Upper lobe of left lung (tissue), 6 donors: ENCODE results near the gene SPPL3. TPM values are rescaled to one million over a fixed set of nuclear protein-coding genes. Genes with fewer than 3 reads are reported as not detected.
"Not testable (repeated sequence)": the region's sequence is repeated elsewhere in the genome, so short reads cannot be mapped to it uniquely, and the experiment has no call there.

Experiments
- ATAC-seq, 2 donors: fragments of 200-7000 bp; cut with Tn5 transposase; one replicate each; pipeline ENCODE4 v1.9.1; 2022; ENCODE audit warnings: mild to moderate bottlenecking in 2 of 2, moderate library complexity in 2 of 2; ENCODE audit not compliant: low FRiP score in 2 of 2
- DNase-seq, 2 donors: peaks; one replicate each; pipeline ENCODE4 v3.0.0-alpha.2; 2019 to 2020
- H3K27ac ChIP-seq, 4 donors: fragments of 200-600 bp; sonication (generic); one replicate each; pipeline ENCODE4 v1.5.1; 2016 to 2019
- H3K27me3 ChIP-seq, 4 donors: fragments of 200-600 bp; sonication (generic); one replicate each; pipeline ENCODE4 v1.5.1; 2017 to 2019
- H3K36me3 ChIP-seq, 4 donors: fragments of 200-600 bp; sonication (generic); one replicate each; pipeline ENCODE4 v1.5.1; 2016 to 2019
- H3K4me1 ChIP-seq, 4 donors: fragments of 200-600 bp; sonication (generic); one replicate each; pipeline ENCODE4 v1.5.1; 2018 to 2019
- H3K4me3 ChIP-seq, 4 donors: fragments of 200-600 bp; sonication (generic); one replicate each; pipeline ENCODE4 v1.5.1; 2017 to 2019; ENCODE audit warnings: mild to moderate bottlenecking in 2 of 4, moderate library complexity in 1 of 4
- H3K9me3 ChIP-seq, 4 donors: fragments of 200-600 bp; sonication (generic); one replicate each; pipeline ENCODE4 v1.5.1; 2018 to 2019
- EP300 ChIP-seq, 4 donors: sonication (generic); formaldehyde crosslinking; IDR thresholded peaks; one replicate each; pipeline ENCODE4 v1.5.1; 2017; ENCODE audit warnings: antibody characterized with exemption in 4 of 4, control low read depth in 2 of 4
- POLR2A ChIP-seq, 4 donors: fragments of 450-650 bp; IDR thresholded peaks; one replicate each; pipeline ENCODE4 v1.5.1; 2016 to 2017; ENCODE audit warnings: antibody characterized with exemption in 4 of 4, mild to moderate bottlenecking in 2 of 4
- POLR2AphosphoS5 ChIP-seq, 2 donors: sonication (generic); formaldehyde crosslinking; IDR thresholded peaks; one replicate each; pipeline ENCODE4 v1.5.1; 2017; ENCODE audit warnings: antibody characterized with exemption in 2 of 2
- WGBS, 2 donors: methylation state at CpG; one replicate each; pipeline ENCODE4 v1.1.5; 2017 to 2018; 5-methylcytosine and 5-hydroxymethylcytosine counted together
- total RNA-seq, 6 donors: library from RNA; depleted of rRNA in 4 of 6; stranded (reverse); fragments of >200 nt in 4 of 6; gene quantifications; one replicate each; pipeline versions ENCODE4 v1.1.0 to v1.2.1, GENCODE V29; 2016 to 2021
- TF ChIP-seq, protein P1 (sequence below), 6 experiments: fragments of 450-650 bp in 4 of 6; fragments of 200-600 bp in 2 of 6; sonication (generic) in 2 of 6; IDR thresholded peaks; one replicate each; pipeline ENCODE4 v1.5.1; 2016 to 2019; ENCODE audit warnings: antibody characterized with exemption in 6 of 6
- donor health status: DM: no; HTN: no; CAD: no; lungs with moderate emphysema.
- donor health status: DM: no; HTN: yes; CAD: no; lungs with severe emphysema.

SPPL3 gene
- total RNA-seq, 6 donors from 2014 or later = 17.8 to 44.3 (median 23.2) TPM

DNA sequence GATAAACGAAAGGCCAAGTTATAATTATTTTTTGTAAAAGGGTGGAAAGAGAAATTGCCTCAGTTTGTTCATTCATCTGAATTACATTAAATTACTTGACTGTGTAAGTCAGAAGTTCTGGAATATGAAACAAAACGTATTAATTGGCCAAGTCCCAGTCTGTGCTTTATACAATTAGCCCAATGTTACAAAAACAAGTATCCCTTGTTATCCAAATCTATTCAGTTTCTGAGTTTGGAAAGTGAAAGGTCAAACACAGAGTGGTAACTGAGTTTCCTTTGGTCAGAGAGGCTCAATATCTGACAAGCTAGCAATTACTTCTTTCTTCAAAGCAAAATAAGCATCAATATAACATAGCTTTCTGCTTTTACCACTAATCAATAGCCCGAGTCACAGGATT, 62.6 kb downstream of the SPPL3 start:
- WGBS, 2 donors = 73 to 79% methylated on average over 3 of the region's 3 CpGs
- Histone ChIP-seq H3K9me3 (no peaks in the 10 kb centered on the region), H3K27me3 (no peaks in the 10 kb centered on the region), H3K27ac (no peak overlapping the region), H3K4me1 (peaks cover 6 to 50% (median 21%) of the 10 kb centered on the region in 4 donors), H3K4me3 (no peak overlapping the region), H3K36me3 (no peaks in the 10 kb centered on the region)
- ATAC-seq (no peak), DNase-seq (no peak)
- TF ChIP-seq POLR2A (IDR thresholded peaks at IDR 0.05) = no peak
- TF ChIP-seq, protein P1, sequence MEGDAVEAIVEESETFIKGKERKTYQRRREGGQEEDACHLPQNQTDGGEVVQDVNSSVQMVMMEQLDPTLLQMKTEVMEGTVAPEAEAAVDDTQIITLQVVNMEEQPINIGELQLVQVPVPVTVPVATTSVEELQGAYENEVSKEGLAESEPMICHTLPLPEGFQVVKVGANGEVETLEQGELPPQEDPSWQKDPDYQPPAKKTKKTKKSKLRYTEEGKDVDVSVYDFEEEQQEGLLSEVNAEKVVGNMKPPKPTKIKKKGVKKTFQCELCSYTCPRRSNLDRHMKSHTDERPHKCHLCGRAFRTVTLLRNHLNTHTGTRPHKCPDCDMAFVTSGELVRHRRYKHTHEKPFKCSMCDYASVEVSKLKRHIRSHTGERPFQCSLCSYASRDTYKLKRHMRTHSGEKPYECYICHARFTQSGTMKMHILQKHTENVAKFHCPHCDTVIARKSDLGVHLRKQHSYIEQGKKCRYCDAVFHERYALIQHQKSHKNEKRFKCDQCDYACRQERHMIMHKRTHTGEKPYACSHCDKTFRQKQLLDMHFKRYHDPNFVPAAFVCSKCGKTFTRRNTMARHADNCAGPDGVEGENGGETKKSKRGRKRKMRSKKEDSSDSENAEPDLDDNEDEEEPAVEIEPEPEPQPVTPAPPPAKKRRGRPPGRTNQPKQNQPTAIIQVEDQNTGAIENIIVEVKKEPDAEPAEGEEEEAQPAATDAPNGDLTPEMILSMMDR (IDR thresholded peaks at IDR 0.05) = no peak
- TF ChIP-seq POLR2AphosphoS5 (IDR thresholded peaks at IDR 0.05) = no peak
- no peak for TF ChIP-seq EP300 (IDR thresholded peaks at IDR 0.05)

DNA sequence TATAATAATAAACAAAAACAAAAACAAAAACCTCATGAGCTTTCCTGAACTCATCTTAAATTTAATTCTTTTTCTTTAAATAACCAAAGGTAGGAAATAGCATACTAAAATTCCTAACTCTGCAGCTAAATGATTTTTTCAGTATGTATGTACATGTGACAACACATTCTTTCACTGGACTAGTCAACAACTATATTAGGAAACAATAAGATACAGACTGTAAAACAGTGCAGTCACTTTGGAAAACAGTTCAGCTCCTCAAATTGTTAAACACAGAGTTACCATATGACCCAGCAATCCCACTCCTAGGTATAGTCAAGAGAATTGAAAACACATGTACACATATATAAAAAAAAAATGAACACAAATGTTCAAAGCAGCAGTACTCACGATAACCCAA, 64.7 kb downstream of the SPPL3 start:
- WGBS, 2 donors = 93 to 94% methylated on average over 1 of the region's 1 CpG
- DNase-seq = no peak
- peaks cover 11 to 51% (median 33%) of the 10 kb centered on the region in 4 donors for H3K4me1 ChIP-seq
- H3K9me3 ChIP-seq = no peaks in the 10 kb centered on the region
- no peaks in the 10 kb centered on the region for H3K36me3 ChIP-seq
- H3K4me3 ChIP-seq = no peak overlapping the region
- H3K27ac ChIP-seq = no peak overlapping the region
- TF ChIP-seq POLR2A (IDR thresholded peaks at IDR 0.05) (no peak), EP300 (IDR thresholded peaks at IDR 0.05) (no peak), POLR2AphosphoS5 (IDR thresholded peaks at IDR 0.05) (no peak)
- TF ChIP-seq, protein P1 (IDR thresholded peaks at IDR 0.05) = no peak
- H3K27me3 ChIP-seq = no peaks in the 10 kb centered on the region
- no peak for ATAC-seq

DNA sequence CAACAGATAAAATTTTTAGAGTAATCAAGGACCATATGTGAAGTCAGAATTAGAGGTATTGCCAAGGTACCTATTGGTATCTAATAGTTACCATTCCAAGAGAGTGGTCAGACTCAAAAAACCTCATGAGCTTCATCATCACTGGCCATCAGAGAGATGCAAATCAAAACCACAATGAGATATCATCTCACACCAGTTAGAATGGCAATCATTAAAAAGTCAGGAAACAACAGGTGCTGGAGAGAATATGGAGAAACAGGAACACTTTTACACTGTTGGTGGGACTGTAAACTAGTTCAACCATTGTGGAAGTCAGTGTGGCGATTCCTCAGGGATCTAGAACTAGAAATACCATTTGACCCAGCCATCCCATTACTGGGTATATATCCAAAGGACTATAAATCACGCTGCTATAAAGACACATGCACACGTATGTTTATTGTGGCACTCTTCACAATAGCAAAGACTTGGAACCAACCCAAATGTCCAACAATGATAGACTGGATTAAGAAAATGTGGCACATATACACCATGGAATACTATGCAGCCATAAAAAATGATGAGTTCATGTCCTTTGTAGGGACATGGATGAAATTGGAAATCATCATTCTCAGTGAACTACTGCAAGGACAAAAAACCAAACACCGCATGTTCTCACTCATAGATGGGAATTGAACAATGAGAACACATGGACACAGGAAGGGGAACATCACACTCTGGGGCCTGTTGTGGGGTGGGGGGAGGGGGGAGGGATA, 65.4 kb downstream of the SPPL3 start:
- WGBS, 2 donors = 86 to 95% methylated on average over 2 to 3 of the region's 4 CpGs
- not testable (repeated sequence) for H3K27ac ChIP-seq, ATAC-seq, H3K27me3 ChIP-seq, DNase-seq, H3K4me3 ChIP-seq, H3K9me3 ChIP-seq, H3K36me3 ChIP-seq
- H3K4me1 ChIP-seq = peaks cover 16 to 56% (median 36%) of the 10 kb centered on the region in 4 donors

DNA sequence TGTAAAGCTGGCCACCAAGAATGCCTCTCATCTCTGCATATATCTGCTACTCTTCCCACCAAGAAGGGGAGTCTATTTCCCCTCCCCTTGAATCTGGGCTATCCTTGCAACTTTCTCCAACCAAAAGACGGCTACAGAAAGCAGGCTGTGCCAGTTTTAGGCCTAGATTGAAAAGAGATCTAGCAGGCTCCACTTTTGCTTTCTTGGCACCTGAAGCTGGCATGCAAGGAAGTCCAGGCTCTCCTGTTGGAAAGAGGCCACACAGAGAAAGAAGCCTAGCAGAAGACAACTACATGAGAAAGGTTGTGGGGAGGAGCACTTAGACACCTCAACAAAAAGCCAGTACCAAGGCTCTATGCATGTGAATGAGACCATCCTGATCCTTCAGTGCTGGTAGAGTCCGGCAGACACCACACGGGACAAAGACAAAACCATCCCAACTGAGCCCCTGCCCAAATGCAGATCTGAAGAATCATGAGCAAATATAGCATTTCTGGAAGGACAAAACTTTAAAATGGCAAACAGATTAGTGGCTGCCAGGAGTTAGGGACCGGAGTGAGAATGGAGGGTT, 68.0 kb downstream of the SPPL3 start:
- ATAC-seq (peak; percentile 6 to 30), DNase-seq (peak in 1 of 2 donors; percentile 27)
- no peak overlapping the region for H3K4me3 ChIP-seq
- WGBS, 2 donors = 79 to 85% methylated on average over 4 of the region's 4 CpGs
- no peaks in the 10 kb centered on the region for H3K27me3 ChIP-seq
- H3K9me3 ChIP-seq = no peaks in the 10 kb centered on the region
- H3K27ac ChIP-seq = peak overlapping the region in 3 of 4 donors; percentile 31 to 51 (median 46)
- TF ChIP-seq POLR2AphosphoS5 (IDR thresholded peaks at IDR 0.05) (no peak), POLR2A (IDR thresholded peaks at IDR 0.05) (no peak), EP300 (IDR thresholded peaks at IDR 0.05) (no peak)
- TF ChIP-seq, protein P1 (IDR thresholded peaks at IDR 0.05) = no peak
- peaks cover 31 to 46% (median 37%) of the 10 kb centered on the region in 4 donors for H3K4me1 ChIP-seq
- H3K36me3 ChIP-seq = no peaks in the 10 kb centered on the region

DNA sequence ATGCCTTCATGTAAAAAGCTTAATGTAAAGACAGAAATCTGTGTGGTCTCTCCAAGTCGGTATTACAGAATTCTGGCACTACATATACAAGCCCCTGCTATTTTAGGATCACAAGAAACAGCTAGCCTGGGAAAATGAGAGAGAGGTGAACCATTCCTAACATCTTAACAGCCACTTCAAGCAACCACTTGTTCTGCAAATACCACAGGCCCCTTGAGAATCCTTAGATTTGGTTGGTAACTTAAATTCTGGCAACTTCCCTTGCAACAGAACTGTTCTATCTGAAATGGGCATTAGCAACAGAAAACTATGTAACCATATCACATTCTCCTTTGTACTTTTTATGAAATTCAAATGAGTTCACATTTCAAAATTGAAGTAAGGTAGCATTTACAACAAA, 68.5 kb downstream of the SPPL3 start:
- Histone ChIP-seq H3K4me3 (peak overlapping the region in 2 of 4 donors; percentile 8 to 13), H3K4me1 (peaks cover 32 to 51% (median 37%) of the 10 kb centered on the region in 4 donors)
- peak; percentile 40 to 66 for ATAC-seq

More for the DNA sequence above, 68.5 kb downstream of the SPPL3 start:
- Histone ChIP-seq H3K9me3 (no peaks in the 10 kb centered on the region), H3K27me3 (no peaks in the 10 kb centered on the region), H3K27ac (peak overlapping the region; percentile 24 to 51 (median 42)), H3K36me3 (no peaks in the 10 kb centered on the region)
- WGBS, 2 donors = 42 to 44% methylated on average over 1 of the region's 1 CpG
- DNase-seq = no peak
- TF ChIP-seq, protein P1 (IDR thresholded peaks at IDR 0.05) = no peak
- TF ChIP-seq POLR2AphosphoS5 (IDR thresholded peaks at IDR 0.05) (no peak), POLR2A (IDR thresholded peaks at IDR 0.05) (no peak), EP300 (IDR thresholded peaks at IDR 0.05) (no peak)
